GM12873 (cell line): ENCODE results near the gene SLC17A7.

Experiments
- TF ChIP-seq, protein P1 (sequence below): IDR thresholded peaks from 2 replicates; pipeline ENCODE4 v1.5.1; 2012; ENCODE audit warnings: low read depth, mild to moderate bottlenecking, moderate library complexity, low read length, control low read depth; ENCODE audit not compliant: insufficient read depth; ENCODE audit errors: missing control alignments

SLC17A7 gene

DNA sequence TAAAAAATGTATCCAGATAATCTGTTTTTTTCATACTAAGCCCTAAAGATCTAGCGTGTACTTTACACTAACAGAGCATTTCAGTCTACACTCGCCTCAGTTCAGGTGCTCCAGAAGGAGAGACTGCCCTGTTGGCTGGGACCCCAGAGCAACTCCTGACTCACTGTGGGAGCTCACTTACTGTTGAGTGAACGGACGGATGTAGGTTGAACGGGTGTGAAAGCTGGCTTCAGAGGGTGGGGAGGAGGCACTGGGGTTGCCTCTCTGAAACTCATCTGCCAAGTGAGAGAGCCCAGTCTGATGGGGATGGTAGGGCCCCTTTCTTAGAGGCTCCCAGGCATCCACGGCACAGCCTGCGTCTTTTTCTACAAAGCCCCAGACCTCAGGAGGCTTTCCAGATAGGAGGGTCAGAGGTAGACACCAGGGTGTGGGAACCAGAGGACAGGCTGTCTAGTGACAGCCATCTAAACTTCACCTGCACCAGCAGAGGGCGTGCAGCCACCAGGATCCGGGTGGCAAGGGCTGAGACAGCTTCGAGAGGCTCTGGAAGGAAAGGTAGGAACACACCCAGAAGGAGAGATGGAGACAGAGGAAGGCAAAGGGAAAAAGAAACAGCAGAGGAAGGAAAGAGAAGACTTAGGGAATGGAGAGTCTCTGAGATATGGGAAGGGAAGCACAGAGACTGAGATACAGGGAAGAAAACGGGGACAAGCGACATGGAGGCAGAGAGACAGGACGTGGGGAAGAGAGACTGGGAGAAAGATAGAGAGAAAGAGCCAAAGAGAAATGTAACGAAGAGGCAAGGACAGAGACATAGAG, 49.5 kb downstream of the SLC17A7 start:
- TF ChIP-seq, protein P1, sequence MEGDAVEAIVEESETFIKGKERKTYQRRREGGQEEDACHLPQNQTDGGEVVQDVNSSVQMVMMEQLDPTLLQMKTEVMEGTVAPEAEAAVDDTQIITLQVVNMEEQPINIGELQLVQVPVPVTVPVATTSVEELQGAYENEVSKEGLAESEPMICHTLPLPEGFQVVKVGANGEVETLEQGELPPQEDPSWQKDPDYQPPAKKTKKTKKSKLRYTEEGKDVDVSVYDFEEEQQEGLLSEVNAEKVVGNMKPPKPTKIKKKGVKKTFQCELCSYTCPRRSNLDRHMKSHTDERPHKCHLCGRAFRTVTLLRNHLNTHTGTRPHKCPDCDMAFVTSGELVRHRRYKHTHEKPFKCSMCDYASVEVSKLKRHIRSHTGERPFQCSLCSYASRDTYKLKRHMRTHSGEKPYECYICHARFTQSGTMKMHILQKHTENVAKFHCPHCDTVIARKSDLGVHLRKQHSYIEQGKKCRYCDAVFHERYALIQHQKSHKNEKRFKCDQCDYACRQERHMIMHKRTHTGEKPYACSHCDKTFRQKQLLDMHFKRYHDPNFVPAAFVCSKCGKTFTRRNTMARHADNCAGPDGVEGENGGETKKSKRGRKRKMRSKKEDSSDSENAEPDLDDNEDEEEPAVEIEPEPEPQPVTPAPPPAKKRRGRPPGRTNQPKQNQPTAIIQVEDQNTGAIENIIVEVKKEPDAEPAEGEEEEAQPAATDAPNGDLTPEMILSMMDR: peak; percentile 91

DNA sequence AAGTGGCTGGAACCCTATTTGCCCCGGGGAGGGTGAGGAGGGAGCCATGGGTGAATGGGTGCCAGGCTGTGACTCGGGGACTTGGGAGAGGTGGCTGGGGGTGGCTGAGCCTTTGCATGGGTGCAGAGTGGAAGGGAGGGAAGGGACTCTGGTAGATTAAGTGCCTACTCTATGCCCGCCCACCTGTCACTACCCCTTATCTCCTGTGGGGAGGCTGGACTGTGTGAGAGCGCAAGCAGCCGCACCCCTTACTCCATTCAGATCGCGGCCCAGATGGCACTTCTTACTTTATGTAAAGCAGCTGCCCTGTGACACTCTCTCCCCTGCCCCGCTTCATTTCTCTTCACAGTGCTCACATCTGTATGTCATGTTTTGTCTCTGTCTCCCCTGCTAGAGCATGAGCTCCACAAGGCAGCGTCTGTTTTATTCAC, 50.4 kb downstream of the SLC17A7 start:
- TF ChIP-seq, protein P1: no peak

DNA sequence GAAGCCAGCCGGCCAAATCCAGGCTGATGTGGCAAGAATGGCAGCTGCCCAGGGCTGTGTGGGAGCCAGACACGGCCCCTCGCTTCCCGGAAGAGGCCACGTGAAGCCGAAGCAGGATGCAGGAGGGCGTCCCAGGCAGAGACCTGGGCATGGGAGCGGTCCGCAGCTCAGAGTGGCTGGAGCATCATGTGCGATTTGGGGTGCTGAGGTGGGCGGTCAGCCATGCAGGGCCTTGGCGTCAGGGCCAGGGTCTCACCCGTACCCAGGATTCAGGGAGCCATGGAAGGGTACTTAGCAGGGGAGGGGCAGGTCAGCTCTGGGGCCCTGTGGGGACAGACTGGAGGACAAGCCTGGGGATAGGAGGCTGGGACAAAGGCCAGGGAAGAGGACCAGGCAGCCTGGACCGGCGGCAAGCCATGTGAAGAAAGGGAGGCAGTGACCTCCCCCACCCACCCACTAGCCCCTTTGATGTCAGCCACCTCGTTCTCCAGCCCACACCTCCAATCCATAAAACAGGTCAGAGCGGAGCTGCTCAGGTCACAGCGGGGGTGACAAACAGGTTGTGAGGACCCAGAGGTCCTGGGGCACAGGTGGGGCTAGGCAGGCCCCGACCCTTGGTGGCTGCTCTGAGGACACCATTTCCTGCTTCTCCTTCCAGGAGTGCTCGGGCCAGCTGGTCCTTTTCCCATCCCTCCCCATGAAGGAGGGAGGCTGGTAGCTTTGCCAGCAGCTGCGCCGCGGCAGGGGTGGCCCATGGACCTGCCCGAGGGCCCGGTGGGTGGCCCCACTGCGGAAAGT, 51.0 kb downstream of the SLC17A7 start:
- TF ChIP-seq, protein P1: no peak

DNA sequence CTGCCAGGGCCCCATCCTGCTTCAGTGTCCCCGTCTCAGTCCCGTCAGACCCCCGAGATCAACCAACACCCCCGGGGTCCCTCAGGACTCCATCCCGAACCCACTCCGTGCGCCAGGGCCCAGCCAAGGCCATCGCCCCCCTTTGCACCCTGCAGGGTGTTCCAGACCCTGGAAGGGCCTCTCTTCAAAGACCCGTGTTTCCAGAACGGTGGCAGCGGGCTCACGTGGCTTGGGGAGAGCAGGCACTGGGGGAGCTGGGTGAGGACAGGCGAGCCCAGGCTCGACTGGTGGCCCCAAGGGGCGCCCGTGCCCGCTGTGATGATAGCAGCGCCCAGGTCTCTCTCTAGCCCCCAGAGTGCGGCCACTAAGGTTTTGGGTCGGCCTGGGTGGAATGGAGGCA, 51.9 kb downstream of the SLC17A7 start:
- TF ChIP-seq, protein P1: no peak

DNA sequence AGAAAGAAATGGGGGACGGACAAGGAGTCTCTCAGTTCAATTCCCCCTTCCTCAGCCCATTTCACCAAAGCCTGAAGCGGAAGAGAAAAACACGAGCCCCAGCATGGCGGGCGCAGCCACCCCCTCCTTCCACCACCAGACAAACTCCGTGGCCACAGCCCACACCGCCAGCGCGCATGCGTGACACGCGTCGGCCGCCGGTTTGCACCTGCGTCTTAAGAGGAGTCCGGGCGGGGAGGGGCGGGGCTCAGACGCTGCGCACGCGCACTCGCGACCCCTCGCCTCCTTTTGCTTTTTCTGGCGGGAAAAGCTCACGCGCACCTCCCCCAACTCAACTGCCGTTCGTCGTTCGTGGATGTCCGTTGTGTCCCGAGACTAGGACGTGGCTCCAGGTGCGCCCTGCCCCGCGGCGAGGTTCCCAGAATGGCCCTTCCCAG, 53.4 kb downstream of the SLC17A7 start, which contains the start of gene KASH5:
TSS of gene KASH5 (plus strand) at position 314 of the 437 bp plus-strand sequence. CDS start 2,635 bp downstream, outside the sequence.
- TF ChIP-seq, protein P1: no peak

DNA sequence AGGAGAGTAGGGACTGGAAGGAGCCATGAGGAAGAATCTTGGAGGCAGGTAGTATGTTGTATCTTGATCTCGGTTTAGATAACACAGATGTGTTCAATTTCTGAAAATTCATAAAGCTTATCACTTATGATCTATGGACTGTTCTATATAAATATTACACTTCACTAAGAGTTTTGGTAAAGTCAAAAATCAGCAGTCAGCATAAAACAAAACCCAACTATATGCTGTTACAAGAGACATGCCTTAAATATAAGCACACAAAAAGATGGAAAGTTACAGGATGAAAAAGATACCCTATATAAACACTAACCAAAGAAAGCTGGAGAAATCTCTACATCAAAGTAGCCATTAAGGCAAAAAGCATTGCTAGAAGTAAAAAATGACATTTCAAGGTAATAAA, 57.7 kb downstream of the SLC17A7 start:
- TF ChIP-seq, protein P1: no peak

DNA sequence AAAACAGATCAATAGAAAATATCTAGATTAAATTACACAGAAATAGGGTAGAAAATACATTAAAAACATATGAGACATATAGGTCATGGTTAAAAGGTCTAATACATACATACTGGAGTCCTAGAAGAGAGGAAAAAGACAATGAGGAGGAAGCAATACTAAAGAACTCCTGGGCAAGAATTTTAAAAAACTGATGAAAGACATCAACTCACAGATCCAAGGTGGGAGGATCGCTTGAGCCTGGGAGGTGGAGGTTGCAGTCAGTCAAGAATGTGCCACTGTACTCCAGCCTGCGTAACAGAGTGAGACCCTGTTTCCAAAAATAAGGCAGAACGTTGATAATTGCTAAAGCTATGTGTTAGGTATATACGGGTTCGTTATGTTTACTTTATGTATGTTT, 58.7 kb downstream of the SLC17A7 start:
- TF ChIP-seq, protein P1: no peak
